ENCODE data around the gene CAMSAP2. TPM values are rescaled to one million over a fixed set of nuclear protein-coding genes. Genes with fewer than 3 reads are reported as not detected.
"Not testable (repeated sequence)": the region's sequence is repeated elsewhere in the genome, so short reads cannot be mapped to it uniquely, and the experiment has no call there.

Gene CAMSAP2
- polyA plus RNA-seq, 4 donors, result 35.7 to 48.8 (median 43.4) TPM

- peak; percentile 23 to 38 (median 30) for DNase-seq (ENCODE audit: low read depth in 4 of 4, low spot score in 3 of 4)
These were observed 42.1 kb downstream of the CAMSAP2 start for GRCh38 chr1:200780545-200781369.

- no peak for DNase-seq (ENCODE audit: low read depth in 4 of 4, low spot score in 3 of 4)
These were observed 45.2 kb downstream of the CAMSAP2 start for GRCh38 chr1:200783926-200784325.

- no peak for DNase-seq (ENCODE audit: low read depth in 4 of 4, low spot score in 3 of 4)
These were observed 45.9 kb downstream of the CAMSAP2 start for GRCh38 chr1:200784576-200784975.

- no peak for DNase-seq (ENCODE audit: low read depth in 4 of 4, low spot score in 3 of 4)
These were observed 48.1 kb downstream of the CAMSAP2 start for GRCh38 chr1:200786788-200787187.

GRCh38 chr1:200787896-200788387 lies 49.2 kb downstream of the CAMSAP2 start:
- DNase-seq (ENCODE audit: low read depth in 4 of 4, low spot score in 3 of 4), result no peak

GRCh38 chr1:200791012-200791411 lies 52.3 kb downstream of the CAMSAP2 start:
- DNase-seq (ENCODE audit: low read depth in 4 of 4, low spot score in 3 of 4), result not testable (repeated sequence)

GRCh38 chr1:200793677-200794076 lies 55.0 kb downstream of the CAMSAP2 start:
- DNase-seq (ENCODE audit: low read depth in 4 of 4, low spot score in 3 of 4), result no peak

- no peak for DNase-seq (ENCODE audit: low read depth in 4 of 4, low spot score in 3 of 4)
These were observed 55.9 kb downstream of the CAMSAP2 start for GRCh38 chr1:200794506-200795065.

GRCh38 chr1:200795156-200795555 lies 56.5 kb downstream of the CAMSAP2 start:
- DNase-seq (ENCODE audit: low read depth in 4 of 4, low spot score in 3 of 4), result no peak

- no peak for DNase-seq (ENCODE audit: low read depth in 4 of 4, low spot score in 3 of 4)
These were observed 63.3 kb downstream of the CAMSAP2 start for GRCh38 chr1:200802042-200802441.

- DNase-seq (ENCODE audit: low read depth in 4 of 4, low spot score in 3 of 4), result peak; percentile 59 to 73 (median 62)
These were observed 64.3 kb downstream of the CAMSAP2 start for GRCh38 chr1:200802865-200803512.

- no peak for DNase-seq (ENCODE audit: low read depth in 4 of 4, low spot score in 3 of 4)
These were observed 67.0 kb downstream of the CAMSAP2 start for GRCh38 chr1:200805719-200806118.

- no peak for DNase-seq (ENCODE audit: low read depth in 4 of 4, low spot score in 3 of 4)
These were observed 70.2 kb downstream of the CAMSAP2 start for GRCh38 chr1:200808846-200809245.

- no peak for DNase-seq (ENCODE audit: low read depth in 4 of 4, low spot score in 3 of 4)
These were observed 73.0 kb downstream of the CAMSAP2 start for GRCh38 chr1:200811704-200812103.

GRCh38 chr1:200816624-200817224 lies 78.0 kb downstream of the CAMSAP2 start:
- not testable (repeated sequence) for DNase-seq (ENCODE audit: low read depth in 4 of 4, low spot score in 3 of 4)

- no peak for DNase-seq (ENCODE audit: low read depth in 4 of 4, low spot score in 3 of 4)
These were observed 79.6 kb downstream of the CAMSAP2 start for GRCh38 chr1:200818248-200818647.

- DNase-seq (ENCODE audit: low read depth in 4 of 4, low spot score in 3 of 4), result no peak
These were observed 81.0 kb downstream of the CAMSAP2 start for GRCh38 chr1:200819726-200820125.

GRCh38 chr1:200831091-200831490 lies 92.4 kb downstream of the CAMSAP2 start:
- no peak for DNase-seq (ENCODE audit: low read depth in 4 of 4, low spot score in 3 of 4)

- DNase-seq (ENCODE audit: low read depth in 4 of 4, low spot score in 3 of 4), result no peak
These were observed 95.7 kb downstream of the CAMSAP2 start for GRCh38 chr1:200834383-200834782.

- DNase-seq (ENCODE audit: low read depth in 4 of 4, low spot score in 3 of 4), result no peak
These were observed 97.5 kb downstream of the CAMSAP2 start for GRCh38 chr1:200836213-200836612.
